HepG2 (cell line): ENCODE measurements around the gene ARRDC4. TPM values are rescaled to one million over a fixed set of nuclear protein-coding genes. Genes with fewer than 3 reads are reported as not detected.

ENCODE experiments used
- BRD4 ChIP-seq: sonication (generic); formaldehyde crosslinking; IDR thresholded peaks from 2 replicates; pipeline ENCODE4 v1.4.0; 2020; ENCODE audit warnings: missing genetic modification reagents
- CHCHD3 ChIP-seq: sonication (generic); formaldehyde crosslinking; IDR thresholded peaks from 2 replicates; pipeline ENCODE4 v1.8.0; 2022; ENCODE audit warnings: mild to moderate bottlenecking, missing genetic modification reagents, moderate library complexity
- GABPB1 ChIP-seq: IDR thresholded peaks from 2 replicates; pipeline ENCODE4 v1.6.1; 2016; ENCODE audit warnings: mild to moderate bottlenecking, missing genetic modification reagents, moderate library complexity, missing compliant biosample characterization
- HMG20B ChIP-seq: conservative IDR thresholded peaks from 2 replicates; pipeline ENCODE4 v1.6.1; 2016; ENCODE audit warnings: missing genetic modification reagents, missing compliant biosample characterization
- HNRNPK ChIP-seq: fragments of 200-400 bp; formaldehyde crosslinking; IDR thresholded peaks from 2 replicates; pipeline ENCODE4 v1.6.1; 2018; ENCODE audit warnings: low read length, low read depth, moderate library complexity, mild to moderate bottlenecking; ENCODE audit not compliant: poor library complexity, severe bottlenecking
- POGZ ChIP-seq: sonication (generic); formaldehyde crosslinking; IDR thresholded peaks from 2 replicates; pipeline ENCODE4 v1.4.0; 2020; ENCODE audit warnings: mild to moderate bottlenecking, missing genetic modification reagents
- PRDM4 ChIP-seq: sonication (generic); formaldehyde crosslinking; IDR thresholded peaks from 2 replicates; pipeline ENCODE4 v1.9.0; 2021; ENCODE audit warnings: missing genetic modification reagents, borderline replicate concordance
- THAP8 ChIP-seq: sonication (generic); formaldehyde crosslinking; IDR thresholded peaks from 2 replicates; pipeline ENCODE4 v1.5.1; 2020; ENCODE audit warnings: missing genetic modification reagents, mild to moderate bottlenecking, borderline replicate concordance
- ZNF224 ChIP-seq: sonication (generic); formaldehyde crosslinking; IDR thresholded peaks from 2 replicates; pipeline ENCODE4 v1.5.0; 2020; ENCODE audit warnings: mild to moderate bottlenecking, missing genetic modification reagents
- ZNF383 ChIP-seq: sonication (generic); formaldehyde crosslinking; IDR thresholded peaks from 2 replicates; pipeline ENCODE4 v1.4.0; 2020; ENCODE audit warnings: missing genetic modification reagents, mild to moderate bottlenecking, borderline replicate concordance
- ZNF44 ChIP-seq: sonication (generic); formaldehyde crosslinking; IDR thresholded peaks from 2 replicates; pipeline ENCODE4 v1.5.1; 2020; ENCODE audit warnings: mild to moderate bottlenecking, missing genetic modification reagents
- ZNF724P ChIP-seq: sonication (generic); formaldehyde crosslinking; IDR thresholded peaks from 2 replicates; pipeline ENCODE4 v1.8.0; 2022; ENCODE audit warnings: missing genetic modification reagents, borderline replicate concordance
- polyA plus RNA-seq, 8 experiments: library from polyadenylated mRNA; depleted of rRNA in 3 of 8; stranded (reverse) in 7 of 8; unstranded in 1 of 8; fragments of >200 nt; fragmentation: Illumina TruSeq in 4 of 8; extraction: Trizol in 4 of 8; gene quantifications; 2 replicates each; pipeline versions ENCODE4 v1.2.1 to v1.2.3, GENCODE V29; 2011 to 2016; ENCODE audit warnings: low read depth in 4 of 8, missing spikeins in 1 of 8, mixed read lengths in 1 of 8; ENCODE audit not compliant: insufficient read depth in 1 of 8
- total RNA-seq, 5 experiments: library from RNA; depleted of rRNA; stranded (reverse); fragments of >200 nt; fragmentation: Illumina TruSeq; extraction: Trizol; gene quantifications; 2 replicates each; pipeline ENCODE4 v1.2.3, GENCODE V29; 2016; ENCODE audit warnings: low read depth in 1 of 5
- TF ChIP-seq, protein P1 (sequence below): sonication (generic); formaldehyde crosslinking; IDR thresholded peaks from 2 replicates; pipeline ENCODE4 v1.8.1; 2023; ENCODE audit warnings: mild to moderate bottlenecking, missing genetic modification reagents

Gene ARRDC4
- total and polyA plus RNA-seq, 2 of the 13 experiments (the other 11 are each of a cell fraction or from before 2014, with no cell fraction given) = 1.5 to 2.5 TPM

- TF ChIP-seq, protein P1, sequence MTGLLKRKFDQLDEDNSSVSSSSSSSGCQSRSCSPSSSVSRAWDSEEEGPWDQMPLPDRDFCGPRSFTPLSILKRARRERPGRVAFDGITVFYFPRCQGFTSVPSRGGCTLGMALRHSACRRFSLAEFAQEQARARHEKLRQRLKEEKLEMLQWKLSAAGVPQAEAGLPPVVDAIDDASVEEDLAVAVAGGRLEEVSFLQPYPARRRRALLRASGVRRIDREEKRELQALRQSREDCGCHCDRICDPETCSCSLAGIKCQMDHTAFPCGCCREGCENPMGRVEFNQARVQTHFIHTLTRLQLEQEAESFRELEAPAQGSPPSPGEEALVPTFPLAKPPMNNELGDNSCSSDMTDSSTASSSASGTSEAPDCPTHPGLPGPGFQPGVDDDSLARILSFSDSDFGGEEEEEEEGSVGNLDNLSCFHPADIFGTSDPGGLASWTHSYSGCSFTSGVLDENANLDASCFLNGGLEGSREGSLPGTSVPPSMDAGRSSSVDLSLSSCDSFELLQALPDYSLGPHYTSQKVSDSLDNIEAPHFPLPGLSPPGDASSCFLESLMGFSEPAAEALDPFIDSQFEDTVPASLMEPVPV (CRISPR knock-in tag) = no peak
- TF ChIP-seq THAP8 = no peak
- TF ChIP-seq ZNF44 (CRISPR knock-in tag) = no peak
- 0 out of 2 replicates have a peak, but pooled peaks have one; percentile 22 for TF ChIP-seq ZNF724P (CRISPR knock-in tag)
- peak; percentile 23 for TF ChIP-seq HNRNPK
- TF ChIP-seq BRD4 = no peak
- no peak for TF ChIP-seq POGZ (CRISPR knock-in tag)
- TF ChIP-seq ZNF383 (CRISPR knock-in tag) = no peak
- TF ChIP-seq CHCHD3 (CRISPR knock-in tag) = no peak
- TF ChIP-seq GABPB1 = 0 out of 2 replicates have a peak, but pooled peaks have one; percentile 65
- no peak for TF ChIP-seq PRDM4 (CRISPR knock-in tag)
- no peak for TF ChIP-seq ZNF224 (CRISPR knock-in tag)
- TF ChIP-seq HMG20B = no peak
Observed at GRCh38 chr15:97961067-97961954, 808 bp downstream of the ARRDC4 start (continued).
